ENCODE measurements around the gene PCBP3.

PCBP3 gene

GRCh38 chr21:45853703-45854342 lies 210.3 kb downstream of the PCBP3 start:
- DNase-seq (ENCODE audit: low read depth in 1 of 2, low spot score in 1 of 2) = no peak
- no peak for TF ChIP-seq POLR2AphosphoS5 (IDR thresholded peaks at IDR 0.05; ENCODE audit: low read depth)
- TF ChIP-seq SPI1 (IDR thresholded peaks at IDR 0.05; ENCODE audit: borderline replicate concordance, low read depth) = no peak
- H3K27me3 ChIP-seq (ENCODE audit: insufficient read depth, poor library complexity, severe bottlenecking) = no peaks in the 10 kb centered on the region
- H3K4me3 ChIP-seq (replicated peaks; ENCODE audit: insufficient read depth, low read length) = no peak overlapping the region
- no peak overlapping the region for H3K27ac ChIP-seq (replicated peaks)

GRCh38 chr21:45854690-45855247 lies 211.2 kb downstream of the PCBP3 start:
- H3K27ac ChIP-seq (replicated peaks) = no peak overlapping the region
- TF ChIP-seq GABPA (IDR thresholded peaks at IDR 0.05; ENCODE audit: low read depth) (no peak), SPI1 (IDR thresholded peaks at IDR 0.05; ENCODE audit: borderline replicate concordance, low read depth) (no peak), POLR2AphosphoS5 (IDR thresholded peaks at IDR 0.05; ENCODE audit: low read depth) (no peak)
- TF ChIP-seq, protein P1, sequence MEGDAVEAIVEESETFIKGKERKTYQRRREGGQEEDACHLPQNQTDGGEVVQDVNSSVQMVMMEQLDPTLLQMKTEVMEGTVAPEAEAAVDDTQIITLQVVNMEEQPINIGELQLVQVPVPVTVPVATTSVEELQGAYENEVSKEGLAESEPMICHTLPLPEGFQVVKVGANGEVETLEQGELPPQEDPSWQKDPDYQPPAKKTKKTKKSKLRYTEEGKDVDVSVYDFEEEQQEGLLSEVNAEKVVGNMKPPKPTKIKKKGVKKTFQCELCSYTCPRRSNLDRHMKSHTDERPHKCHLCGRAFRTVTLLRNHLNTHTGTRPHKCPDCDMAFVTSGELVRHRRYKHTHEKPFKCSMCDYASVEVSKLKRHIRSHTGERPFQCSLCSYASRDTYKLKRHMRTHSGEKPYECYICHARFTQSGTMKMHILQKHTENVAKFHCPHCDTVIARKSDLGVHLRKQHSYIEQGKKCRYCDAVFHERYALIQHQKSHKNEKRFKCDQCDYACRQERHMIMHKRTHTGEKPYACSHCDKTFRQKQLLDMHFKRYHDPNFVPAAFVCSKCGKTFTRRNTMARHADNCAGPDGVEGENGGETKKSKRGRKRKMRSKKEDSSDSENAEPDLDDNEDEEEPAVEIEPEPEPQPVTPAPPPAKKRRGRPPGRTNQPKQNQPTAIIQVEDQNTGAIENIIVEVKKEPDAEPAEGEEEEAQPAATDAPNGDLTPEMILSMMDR (IDR thresholded peaks at IDR 0.05; ENCODE audit: insufficient read depth, low read length) = no peak
- TF ChIP-seq, protein P2, sequence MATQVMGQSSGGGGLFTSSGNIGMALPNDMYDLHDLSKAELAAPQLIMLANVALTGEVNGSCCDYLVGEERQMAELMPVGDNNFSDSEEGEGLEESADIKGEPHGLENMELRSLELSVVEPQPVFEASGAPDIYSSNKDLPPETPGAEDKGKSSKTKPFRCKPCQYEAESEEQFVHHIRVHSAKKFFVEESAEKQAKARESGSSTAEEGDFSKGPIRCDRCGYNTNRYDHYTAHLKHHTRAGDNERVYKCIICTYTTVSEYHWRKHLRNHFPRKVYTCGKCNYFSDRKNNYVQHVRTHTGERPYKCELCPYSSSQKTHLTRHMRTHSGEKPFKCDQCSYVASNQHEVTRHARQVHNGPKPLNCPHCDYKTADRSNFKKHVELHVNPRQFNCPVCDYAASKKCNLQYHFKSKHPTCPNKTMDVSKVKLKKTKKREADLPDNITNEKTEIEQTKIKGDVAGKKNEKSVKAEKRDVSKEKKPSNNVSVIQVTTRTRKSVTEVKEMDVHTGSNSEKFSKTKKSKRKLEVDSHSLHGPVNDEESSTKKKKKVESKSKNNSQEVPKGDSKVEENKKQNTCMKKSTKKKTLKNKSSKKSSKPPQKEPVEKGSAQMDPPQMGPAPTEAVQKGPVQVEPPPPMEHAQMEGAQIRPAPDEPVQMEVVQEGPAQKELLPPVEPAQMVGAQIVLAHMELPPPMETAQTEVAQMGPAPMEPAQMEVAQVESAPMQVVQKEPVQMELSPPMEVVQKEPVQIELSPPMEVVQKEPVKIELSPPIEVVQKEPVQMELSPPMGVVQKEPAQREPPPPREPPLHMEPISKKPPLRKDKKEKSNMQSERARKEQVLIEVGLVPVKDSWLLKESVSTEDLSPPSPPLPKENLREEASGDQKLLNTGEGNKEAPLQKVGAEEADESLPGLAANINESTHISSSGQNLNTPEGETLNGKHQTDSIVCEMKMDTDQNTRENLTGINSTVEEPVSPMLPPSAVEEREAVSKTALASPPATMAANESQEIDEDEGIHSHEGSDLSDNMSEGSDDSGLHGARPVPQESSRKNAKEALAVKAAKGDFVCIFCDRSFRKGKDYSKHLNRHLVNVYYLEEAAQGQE (IDR thresholded peaks at IDR 0.05; ENCODE audit: insufficient replicate concordance, low read depth) = no peak
- DNase-seq (ENCODE audit: low read depth in 1 of 2, low spot score in 1 of 2) = no peak
- no peak overlapping the region for H3K4me3 ChIP-seq (replicated peaks; ENCODE audit: insufficient read depth, low read length)
- H3K27me3 ChIP-seq (ENCODE audit: insufficient read depth, poor library complexity, severe bottlenecking) = no peaks in the 10 kb centered on the region

DNA sequence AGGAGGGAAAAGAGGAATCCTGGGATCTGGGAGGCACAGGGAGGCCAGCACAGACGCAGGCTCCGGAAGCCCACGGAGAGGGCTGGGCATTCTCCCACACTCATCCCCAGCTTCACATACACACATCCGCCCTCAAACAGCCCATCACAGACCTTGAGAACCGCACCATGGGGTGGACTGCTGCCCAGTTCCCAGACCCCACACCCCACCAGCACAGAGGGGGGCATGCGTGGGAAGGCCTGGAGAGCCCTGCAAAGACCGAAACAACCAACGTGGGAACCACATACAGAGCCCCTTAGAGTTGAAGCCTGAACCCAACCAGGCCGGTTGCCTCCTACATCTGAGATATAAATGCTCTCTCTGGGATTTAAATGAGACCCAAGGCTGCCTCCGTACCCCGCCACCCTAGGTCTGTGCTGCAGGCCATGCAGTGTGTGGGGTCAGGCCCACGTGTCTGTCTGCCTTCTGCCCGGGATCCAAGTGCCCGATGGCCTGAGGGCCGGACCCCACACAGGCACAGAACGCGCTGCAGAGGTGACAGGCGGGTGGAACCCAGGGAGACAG lies 211.8 kb downstream of the PCBP3 start:
- TF ChIP-seq, protein P1 (IDR thresholded peaks at IDR 0.05; ENCODE audit: insufficient read depth, low read length) = no peak
- no peak for TF ChIP-seq POLR2AphosphoS5 (IDR thresholded peaks at IDR 0.05; ENCODE audit: low read depth)
- TF ChIP-seq, protein P2 (IDR thresholded peaks at IDR 0.05; ENCODE audit: insufficient replicate concordance, low read depth) = no peak
- no peak for TF ChIP-seq GABPA (IDR thresholded peaks at IDR 0.05; ENCODE audit: low read depth)
- TF ChIP-seq SPI1 (IDR thresholded peaks at IDR 0.05; ENCODE audit: borderline replicate concordance, low read depth) = no peak
- H3K4me3 ChIP-seq (replicated peaks; ENCODE audit: insufficient read depth, low read length) = no peak overlapping the region

DNA sequence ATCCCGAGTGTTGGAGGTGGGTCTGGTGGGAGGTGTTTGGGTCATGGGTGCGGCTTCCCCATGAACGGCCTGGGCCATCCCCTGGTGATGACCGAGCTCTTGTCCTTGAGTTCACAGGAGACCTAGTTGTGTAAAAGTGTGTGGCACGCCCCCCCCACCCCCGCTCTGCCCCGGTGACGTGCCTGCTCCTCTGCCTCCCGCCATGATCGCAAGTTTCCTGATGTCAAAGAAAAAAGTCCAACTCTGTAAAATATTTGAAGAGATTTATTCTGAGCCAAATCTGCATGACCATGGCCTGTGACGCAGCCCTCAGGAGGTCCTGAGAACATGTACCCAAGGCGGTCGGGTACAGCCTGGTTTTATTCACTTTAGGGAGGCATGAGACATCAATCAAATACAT lies 212.9 kb downstream of the PCBP3 start:
- Histone ChIP-seq H3K27ac (replicated peaks) (no peak overlapping the region), H3K27me3 (ENCODE audit: insufficient read depth, poor library complexity, severe bottlenecking) (no peaks in the 10 kb centered on the region)

More for the DNA sequence above, 211.8 kb downstream of the PCBP3 start:
- no peak for DNase-seq (ENCODE audit: low read depth in 1 of 2, low spot score in 1 of 2)
- H3K27me3 ChIP-seq (ENCODE audit: insufficient read depth, poor library complexity, severe bottlenecking) = no peaks in the 10 kb centered on the region
- no peak overlapping the region for H3K27ac ChIP-seq (replicated peaks)

More for the DNA sequence above, 212.9 kb downstream of the PCBP3 start:
- H3K4me3 ChIP-seq (replicated peaks; ENCODE audit: insufficient read depth, low read length) = no peak overlapping the region
- TF ChIP-seq POLR2AphosphoS5 (IDR thresholded peaks at IDR 0.05; ENCODE audit: low read depth) (no peak), GABPA (IDR thresholded peaks at IDR 0.05; ENCODE audit: low read depth) (no peak), SPI1 (IDR thresholded peaks at IDR 0.05; ENCODE audit: borderline replicate concordance, low read depth) (no peak)
- TF ChIP-seq, protein P2 (IDR thresholded peaks at IDR 0.05; ENCODE audit: insufficient replicate concordance, low read depth) = no peak
- TF ChIP-seq, protein P1 (IDR thresholded peaks at IDR 0.05; ENCODE audit: insufficient read depth, low read length) = no peak
- DNase-seq (ENCODE audit: low read depth in 1 of 2, low spot score in 1 of 2) = no peak
